WTC11 (cell line): ENCODE measurements around the gene AHSP.
"Not testable (repeated sequence)": the region's sequence is repeated elsewhere in the genome, so short reads cannot be mapped to it uniquely, and the experiment has no call there.

Source experiments
- CTCF ChIP-seq: fragments of 200-600 bp; IDR thresholded peaks from 2 replicates; pipeline ENCODE4 v1.8.0; 2022; ENCODE audit warnings: antibody characterized with exemption
- MAX ChIP-seq: sonication (generic); formaldehyde crosslinking; IDR thresholded peaks from 2 replicates; pipeline ENCODE4 v1.8.0; 2022; ENCODE audit warnings: mild to moderate bottlenecking, missing genetic modification reagents

GRCh38 chr16:31539762-31540161 is 12.1 kb downstream of the AHSP start:
- TF ChIP-seq CTCF; MAX (CRISPR knock-in tag): not testable (repeated sequence)
